PC-9 (cell line): ENCODE data around the gene ASPHD1. TPM values are rescaled to one million over a fixed set of nuclear protein-coding genes. Genes with fewer than 3 reads are reported as not detected.

Experiments used
- BruUV-seq: library from RNA; stranded (reverse); fragments of 400-500 nt; replicated peaks from 2 replicates; lab custom pipeline; 2021; lab: Mats Ljungman, UMichigan
- CTCF ChIA-PET: fragments of 300-600 bp; sonication (Branson Sonifier 250); formaldehyde crosslinking; loops from one replicate; lab custom pipeline; 2022; ENCODE audit warnings: antibody characterized with exemption; lab: Charles Lee
- POLR2A ChIA-PET: fragments of 300-600 bp; sonication (Branson Sonifier 250); formaldehyde crosslinking; loops from one replicate; lab custom pipeline; 2022; ENCODE audit warnings: antibody characterized with exemption; ENCODE audit not compliant: unreplicated experiment; lab: Charles Lee
- DNase-seq, 2 experiments: peaks; one replicate each; pipeline versions ENCODE4 v3.0.0 to v3.0.0-alpha.2; 2015 to 2022; ENCODE audit warnings: mixed read lengths in 1 of 2
- H2AFZ ChIP-seq: fragments of 200-600 bp; sonication (generic); 2 replicates; pipeline ENCODE4 v1.8.1; 2017; ENCODE audit warnings: antibody characterized with exemption
- H3F3A ChIP-seq: fragments of 200-600 bp; sonication (generic); 2 replicates; pipeline ENCODE4 v1.8.1; 2017; ENCODE audit warnings: antibody characterized with exemption, mild to moderate bottlenecking, low read depth; ENCODE audit not compliant: insufficient read depth
- H3K27ac ChIP-seq: fragments of 200-600 bp; sonication (generic); 2 replicates; pipeline ENCODE4 v1.6.1; 2016; ENCODE audit warnings: mixed run types
- H3K27me3 ChIP-seq: fragments of 200-600 bp; sonication (generic); 2 replicates; pipeline ENCODE4 v1.6.1; 2016; ENCODE audit warnings: low read depth, mixed run types; ENCODE audit not compliant: insufficient read depth
- H3K36me3 ChIP-seq: fragments of 200-600 bp; sonication (generic); 2 replicates; pipeline ENCODE4 v1.6.1; 2016; ENCODE audit warnings: low read depth, mixed run types
- H3K4me1 ChIP-seq: fragments of 200-600 bp; sonication (generic); replicated peaks from 2 replicates; pipeline ENCODE4 v1.6.1; 2016; ENCODE audit warnings: mixed run types; ENCODE audit not compliant: insufficient read depth
- H3K4me2 ChIP-seq: fragments of 200-600 bp; sonication (generic); 2 replicates; pipeline ENCODE4 v1.6.1; 2017; ENCODE audit warnings: mixed run types
- H3K4me3 ChIP-seq: fragments of 200-600 bp; sonication (generic); 2 replicates; pipeline ENCODE4 v1.6.1; 2016; ENCODE audit warnings: mixed run types
- H3K79me2 ChIP-seq: fragments of 200-600 bp; sonication (generic); 2 replicates; pipeline ENCODE4 v1.6.1; 2017; ENCODE audit warnings: low read depth, mixed run types
- H3K9me2 ChIP-seq: fragments of 200-600 bp; sonication (generic); 2 replicates; pipeline ENCODE4 v1.8.1; 2017; ENCODE audit warnings: mild to moderate bottlenecking; ENCODE audit not compliant: insufficient read depth
- H3K9me3 ChIP-seq: fragments of 200-600 bp; sonication (generic); 2 replicates; pipeline ENCODE4 v1.8.1; 2016; ENCODE audit warnings: low read depth; ENCODE audit not compliant: insufficient read depth
- H4K20me1 ChIP-seq: fragments of 200-600 bp; sonication (generic); 2 replicates; pipeline ENCODE4 v1.8.1; 2017; ENCODE audit not compliant: insufficient read depth
- CTCF ChIP-seq: fragments of 200-600 bp; sonication (generic); conservative IDR thresholded peaks from 2 replicates; pipeline ENCODE4 v1.6.1; 2017; ENCODE audit warnings: mixed run types, antibody characterized with exemption, mild to moderate bottlenecking, moderate library complexity
- EZH2 ChIP-seq: fragments of 200-600 bp; sonication (generic); IDR thresholded peaks from 2 replicates; pipeline ENCODE4 v1.8.0; 2017; ENCODE audit warnings: antibody characterized with exemption, low read depth
- intact Hi-C: fragments of 100-400 bp; cut with micrococcal nuclease; formaldehyde crosslinking; loops from one replicate; pipeline ENCODE4 v1.10.0; 2022; ENCODE audit not compliant: unreplicated experiment
- total RNA-seq: library from RNA; stranded (reverse); gene quantifications from 2 replicates; pipeline ENCODE4 v1.2.3, GENCODE V29; 2021

ASPHD1 gene
- total RNA-seq, 1 experiment from 2014 or later: 8.3 TPM

GRCh38 chr16:29921034-29921385, 20.7 kb downstream of the ASPHD1 start:
- H3K79me2 ChIP-seq: peaks cover 32% of the 10 kb centered on the region
- peaks cover 22% of the 10 kb centered on the region for H3F3A ChIP-seq
- no peak overlapping the region for H3K4me2 ChIP-seq
- peaks cover 5% of the 10 kb centered on the region; the same call in 1 of the 2 replicates for H4K20me1 ChIP-seq
- H3K9me2 ChIP-seq: no peaks in the 10 kb centered on the region
- POLR2A ChIA-PET: no interaction called here
- H3K36me3 ChIP-seq: peaks cover 36% of the 10 kb centered on the region
- CTCF ChIA-PET: interaction anchor here (1.0 to 1.1 kb wide), 2 partner anchors 52 to 61 kb away, joined by 3 to 4 read pairs; no protein-coding TSS in a partner anchor
- TF ChIP-seq CTCF (no peak), EZH2 (no peak)
- H3K4me3 ChIP-seq: no peak overlapping the region
- DNase-seq: no peak
- peaks cover 18% of the 10 kb centered on the region for H3K4me1 ChIP-seq
- H3K27ac ChIP-seq: no peak overlapping the region
- H2AFZ ChIP-seq: no peak overlapping the region
- H3K9me3 ChIP-seq: no peaks in the 10 kb centered on the region
- H3K27me3 ChIP-seq: no peaks in the 10 kb centered on the region
- intact Hi-C loops: no loop called here
- no TSS peak for BruUV-seq

- H3K36me3 ChIP-seq: peaks cover 29% of the 10 kb centered on the region
- no peaks in the 10 kb centered on the region for H3K27me3 ChIP-seq
- ChIA-PET CTCF (interaction anchor here (0.5 kb wide), 1 partner anchor 39 kb away, joined by 5 read pairs; the partner anchor contains the start of gene TMEM219), POLR2A (interaction anchor here (0.6 kb wide), 1 partner anchor 22 kb away, joined by 3 read pairs; no protein-coding TSS in a partner anchor)
- peaks cover 17% of the 10 kb centered on the region; the same call in 1 of the 2 replicates for H3F3A ChIP-seq
- H3K79me2 ChIP-seq: peaks cover 37% of the 10 kb centered on the region
- no peak overlapping the region for H3K27ac ChIP-seq
- no peaks in the 10 kb centered on the region for H3K9me2 ChIP-seq
- no peak overlapping the region for H3K4me3 ChIP-seq
- no peak overlapping the region for H2AFZ ChIP-seq
- DNase-seq: no peak
- H3K9me3 ChIP-seq: no peaks in the 10 kb centered on the region
- H3K4me2 ChIP-seq: no peak overlapping the region
- no peak for TF ChIP-seq EZH2
- TF ChIP-seq CTCF: no peak
- peaks cover 5% of the 10 kb centered on the region; the same call in 1 of the 2 replicates for H4K20me1 ChIP-seq
- no TSS peak for BruUV-seq
- intact Hi-C loops: no loop called here
- peaks cover 20% of the 10 kb centered on the region for H3K4me1 ChIP-seq
Observed at GRCh38 chr16:29922326-29922725, 22.0 kb downstream of the ASPHD1 start.

GRCh38 chr16:29922986-29923501, 22.8 kb downstream of the ASPHD1 start:
- H2AFZ ChIP-seq: no peak overlapping the region
- H3K4me1 ChIP-seq: peaks cover 23% of the 10 kb centered on the region
- H3K36me3 ChIP-seq: peaks cover 22% of the 10 kb centered on the region; the same call in 1 of the 2 replicates
- H3K27me3 ChIP-seq: no peaks in the 10 kb centered on the region
- H3K9me3 ChIP-seq: no peaks in the 10 kb centered on the region
- H3F3A ChIP-seq: peaks cover 22% of the 10 kb centered on the region; the same call in 1 of the 2 replicates
- peaks cover 5% of the 10 kb centered on the region; the same call in 1 of the 2 replicates for H4K20me1 ChIP-seq
- no peak overlapping the region for H3K4me3 ChIP-seq
- ChIA-PET CTCF (interaction anchor here (0.6 kb wide), 1 partner anchor 164 kb away, joined by 4 read pairs; no protein-coding TSS in a partner anchor), POLR2A (no interaction called here)
- TF ChIP-seq CTCF: no peak
- no peak for TF ChIP-seq EZH2
- no peak overlapping the region for H3K4me2 ChIP-seq
- H3K27ac ChIP-seq: no peak overlapping the region
- intact Hi-C loops: no loop called here
- BruUV-seq: no TSS peak
- H3K9me2 ChIP-seq: no peaks in the 10 kb centered on the region
- peaks cover 41% of the 10 kb centered on the region for H3K79me2 ChIP-seq
- no peak for DNase-seq
